Rectal smooth muscle tissue (tissue), 1 donor: ENCODE data around the gene TSPOAP1.

Experiments
- H3K27ac ChIP-seq: one replicate; pipeline ENCODE4 v1.7.0; 2013; ENCODE audit warnings: low read depth, low read length, inconsistent platforms
- H3K27me3 ChIP-seq: one replicate; pipeline ENCODE4 v1.7.0; 2013; ENCODE audit warnings: low read length; ENCODE audit not compliant: control insufficient read depth, insufficient read depth
- H3K36me3 ChIP-seq: one replicate; pipeline ENCODE4 v1.7.0; 2013; ENCODE audit warnings: low read length; ENCODE audit not compliant: control insufficient read depth, insufficient read depth
- H3K4me1 ChIP-seq: one replicate; pipeline ENCODE4 v1.7.0; 2013; ENCODE audit warnings: low read length; ENCODE audit not compliant: control insufficient read depth, insufficient read depth
- H3K4me3 ChIP-seq: one replicate; pipeline ENCODE4 v1.7.0; 2013; ENCODE audit warnings: low read length
- H3K9ac ChIP-seq: one replicate; pipeline ENCODE4 v1.7.0; 2013; ENCODE audit warnings: low read length

TSPOAP1 gene

DNA sequence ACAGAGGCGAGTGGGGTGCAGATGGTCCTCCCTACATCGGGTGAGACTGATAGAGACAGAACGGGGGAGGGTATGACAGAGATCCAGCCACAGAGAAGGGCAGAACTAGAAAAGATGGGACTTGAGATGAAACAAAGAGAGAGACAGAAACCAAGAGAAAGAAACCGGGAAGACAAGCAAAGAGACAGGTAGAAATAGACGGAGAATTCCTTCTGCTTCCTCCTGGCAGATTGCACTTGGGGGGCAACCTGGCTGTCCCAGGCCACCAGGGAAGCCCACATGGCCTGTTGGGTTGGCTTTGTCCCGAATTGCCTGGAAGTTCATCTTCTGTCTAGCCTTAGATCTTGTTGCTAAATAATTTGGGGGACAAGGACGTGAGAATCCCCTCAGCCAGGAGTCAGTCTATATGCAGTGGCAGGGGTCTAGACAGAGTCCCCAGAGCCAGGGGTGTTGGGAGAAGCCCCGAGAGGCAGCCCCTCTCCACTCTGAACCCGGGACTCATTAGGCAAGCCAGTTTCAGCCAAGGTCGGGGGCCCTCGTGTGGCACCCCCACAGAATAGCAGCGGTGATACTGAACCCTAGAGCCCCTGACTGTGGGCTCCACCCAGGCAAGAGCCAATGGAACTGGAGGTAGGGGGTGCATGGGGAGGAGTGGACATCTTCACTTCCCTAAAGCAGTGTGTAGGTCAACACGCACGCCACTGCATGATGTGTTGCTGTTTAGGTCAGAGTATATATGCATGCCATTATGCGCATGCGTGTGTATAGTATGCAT, 627 bp upstream of the TSPOAP1 start:
- Histone ChIP-seq H3K4me1 (peaks cover 4% of the 10 kb centered on the region), H3K27ac (no peak overlapping the region), H3K4me3 (peak overlapping the region; percentile 43), H3K27me3 (peaks cover 2% of the 10 kb centered on the region), H3K9ac (no peak overlapping the region), H3K36me3 (no peaks in the 10 kb centered on the region)

DNA sequence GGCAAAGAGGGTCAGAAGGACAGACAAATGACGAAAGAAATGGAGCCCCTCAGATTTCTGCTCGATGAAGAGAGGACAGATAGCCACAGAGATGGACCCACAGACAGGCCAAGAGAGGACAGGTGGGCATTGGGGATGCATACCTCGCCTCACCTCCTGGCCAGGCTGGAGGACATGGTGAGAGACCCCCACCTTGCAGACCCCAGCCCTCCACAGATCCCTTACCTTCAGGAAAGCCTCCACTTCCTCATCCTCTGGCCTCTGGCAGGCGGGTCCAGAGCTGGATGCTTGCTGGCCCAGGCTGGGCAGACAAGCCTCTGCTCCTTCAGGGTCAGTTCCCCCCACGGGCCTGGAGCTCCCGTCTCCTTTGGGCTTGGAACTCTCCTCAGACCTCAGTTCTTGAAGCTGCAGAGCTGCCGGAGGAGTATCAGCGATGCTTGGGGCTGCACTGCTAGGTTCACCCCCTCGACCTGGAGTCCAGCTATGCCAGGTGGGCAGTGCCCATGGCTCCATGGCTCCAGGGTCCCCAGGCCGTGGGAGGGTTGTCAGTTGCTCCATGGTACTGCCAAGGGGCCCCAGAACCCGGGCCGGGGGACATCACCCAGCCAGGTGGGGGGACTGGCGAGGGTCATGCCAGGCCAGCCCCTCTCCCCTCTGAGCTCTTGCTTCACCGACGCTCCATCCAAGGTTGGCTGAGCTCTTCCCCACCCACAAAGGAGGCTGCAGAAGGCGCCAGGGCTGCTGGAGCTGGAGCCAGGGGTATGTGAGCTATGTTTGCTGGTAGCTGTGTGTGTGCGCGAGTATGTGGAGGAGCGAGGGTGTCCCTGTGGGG, 1.0 kb downstream of the TSPOAP1 start:
- peaks cover 2% of the 10 kb centered on the region for H3K27me3 ChIP-seq
- peaks cover 8% of the 10 kb centered on the region for H3K4me1 ChIP-seq
- no peaks in the 10 kb centered on the region for H3K36me3 ChIP-seq
- H3K4me3 ChIP-seq = peak overlapping the region; percentile 41
- H3K27ac ChIP-seq = no peak overlapping the region
- no peak overlapping the region for H3K9ac ChIP-seq

DNA sequence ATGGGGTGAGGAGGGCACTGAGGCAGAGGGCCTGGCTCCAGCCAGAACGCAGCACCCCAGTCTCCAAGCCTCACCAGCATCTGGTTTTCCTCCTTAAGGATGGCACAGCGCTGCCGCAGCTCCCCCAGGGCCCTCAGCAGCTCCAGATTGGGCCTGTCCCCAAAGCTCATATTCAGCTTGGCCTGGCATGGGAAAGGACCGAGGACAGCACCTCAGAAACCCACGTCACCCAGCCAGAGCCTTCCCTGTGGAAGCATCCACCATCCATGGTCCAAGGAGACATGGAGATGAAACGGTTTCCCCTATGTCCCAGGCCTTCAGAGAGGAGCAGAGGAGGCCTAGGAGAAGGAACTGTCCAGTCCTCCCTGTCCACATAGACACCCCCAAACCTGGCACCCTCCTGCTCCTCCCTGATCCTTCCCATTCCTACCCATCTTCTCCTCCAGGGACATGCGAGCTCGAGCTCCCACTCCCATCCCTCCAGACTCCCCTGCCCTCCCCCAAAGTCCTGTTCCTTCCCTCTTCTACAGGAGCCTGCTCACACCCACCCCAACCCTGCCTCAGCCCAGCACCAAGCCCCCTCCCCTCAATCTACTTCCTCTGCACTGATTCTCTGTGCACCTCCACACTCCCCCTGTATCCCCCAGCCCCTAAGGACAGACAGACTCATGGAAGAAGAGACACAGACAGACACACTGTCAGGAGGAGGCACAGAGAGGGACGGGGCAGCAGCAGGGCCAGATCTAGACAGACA, 1.8 kb downstream of the TSPOAP1 start:
- Histone ChIP-seq H3K36me3 (no peaks in the 10 kb centered on the region), H3K27ac (no peak overlapping the region), H3K4me1 (peaks cover 8% of the 10 kb centered on the region), H3K4me3 (no peak overlapping the region), H3K9ac (no peak overlapping the region), H3K27me3 (peaks cover 2% of the 10 kb centered on the region)

DNA sequence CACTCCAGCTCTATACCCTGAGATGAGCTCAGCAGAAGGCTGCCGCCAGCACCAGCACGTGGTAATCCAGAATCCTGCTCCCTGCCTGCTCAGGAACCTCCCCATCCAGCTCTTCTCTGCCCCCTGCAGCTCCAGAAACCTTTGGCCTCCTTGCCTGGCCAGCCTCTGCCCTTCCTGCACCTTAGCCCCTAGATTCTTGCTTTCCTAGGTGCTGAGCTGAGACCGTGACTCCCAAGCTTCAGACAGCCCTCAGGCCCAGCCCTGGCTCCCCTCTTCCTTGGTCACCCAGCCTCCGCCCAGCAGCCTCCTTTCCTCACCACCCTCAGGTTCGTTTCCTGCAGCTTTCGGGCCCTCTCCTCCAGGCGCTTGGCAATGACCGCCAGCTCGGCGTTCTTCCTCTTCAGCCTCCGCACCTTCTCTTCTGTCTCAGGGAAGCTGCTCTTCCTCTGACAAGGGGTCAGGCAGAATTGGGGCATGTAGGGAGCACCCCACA, 2.6 kb downstream of the TSPOAP1 start:
- Histone ChIP-seq H3K9ac (no peak overlapping the region), H3K4me3 (no peak overlapping the region), H3K27me3 (peaks cover 2% of the 10 kb centered on the region), H3K27ac (no peak overlapping the region), H3K36me3 (no peaks in the 10 kb centered on the region), H3K4me1 (peaks cover 8% of the 10 kb centered on the region)

DNA sequence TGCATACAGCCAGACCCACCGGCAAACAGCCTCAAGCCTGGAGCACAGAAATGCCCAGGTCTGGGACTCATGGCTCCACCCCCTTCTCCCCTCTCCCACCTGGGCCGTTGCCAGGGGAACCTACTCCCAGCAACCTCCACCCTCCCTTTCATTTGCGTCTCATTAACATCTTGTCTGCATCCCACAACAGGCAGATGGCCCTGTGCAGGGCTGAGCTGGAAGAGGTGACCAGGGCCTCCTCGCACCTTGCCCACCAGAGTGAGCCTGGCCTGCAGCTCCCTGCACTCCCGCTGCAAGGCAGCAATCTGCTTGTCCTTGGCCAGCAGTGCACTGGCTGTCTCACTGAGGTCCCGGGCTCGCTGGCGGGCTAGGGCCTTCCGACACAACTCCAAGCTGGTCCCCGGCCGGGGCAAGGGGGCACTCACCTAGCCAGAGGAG, 3.3 kb downstream of the TSPOAP1 start:
- Histone ChIP-seq H3K27ac (no peak overlapping the region), H3K9ac (peak overlapping the region; percentile 5), H3K27me3 (peaks cover 2% of the 10 kb centered on the region)

DNA sequence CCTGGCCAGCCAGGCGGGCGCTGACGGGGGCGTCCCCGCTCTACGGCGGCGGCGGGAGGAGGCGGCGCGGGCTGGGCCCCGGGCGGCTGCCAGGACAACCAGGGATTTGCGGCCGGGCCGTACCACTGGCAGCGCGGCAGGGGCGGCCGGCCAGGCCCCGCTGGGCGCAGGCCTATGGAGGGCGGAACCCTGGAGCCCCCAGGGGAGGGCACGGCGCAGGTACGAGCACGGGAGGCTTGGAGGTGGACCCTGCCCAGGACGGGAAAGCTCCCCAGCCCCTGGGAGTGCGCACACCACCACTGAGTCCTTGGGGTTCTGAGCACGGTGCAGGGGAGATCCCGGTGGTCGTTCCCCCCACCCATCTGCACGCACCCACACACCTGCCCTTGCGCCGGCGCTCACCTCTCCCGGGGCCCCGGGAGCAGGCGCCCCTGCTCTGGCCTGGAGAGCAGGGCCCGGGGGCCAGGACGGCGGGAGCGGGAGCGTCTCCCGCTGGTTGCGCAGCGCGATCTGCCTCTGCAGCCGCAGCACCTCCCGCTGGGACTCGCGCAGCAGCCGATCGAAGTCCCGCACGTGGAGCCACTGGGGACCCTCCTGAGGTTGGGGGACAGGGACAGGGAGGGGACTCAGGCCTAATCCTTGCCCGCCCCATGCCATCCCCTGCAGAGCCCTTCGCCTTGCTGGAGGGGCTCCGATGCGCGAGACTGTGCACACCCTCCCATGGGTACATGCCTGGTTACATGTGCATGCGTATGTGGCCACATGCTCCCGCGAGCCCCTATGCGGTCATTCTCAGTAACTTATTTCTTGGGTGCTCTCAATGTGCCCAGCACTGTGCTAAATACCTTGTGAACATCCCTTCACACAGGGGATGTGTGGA, 3.9 kb downstream of the TSPOAP1 start:
- Histone ChIP-seq H3K4me1 (peaks cover 8% of the 10 kb centered on the region), H3K36me3 (no peaks in the 10 kb centered on the region), H3K27ac (peak overlapping the region; percentile 58)

More for the DNA sequence above, 3.3 kb downstream of the TSPOAP1 start:
- Histone ChIP-seq H3K36me3 (no peaks in the 10 kb centered on the region), H3K4me3 (peak overlapping the region; percentile 93), H3K4me1 (peaks cover 8% of the 10 kb centered on the region)

DNA sequence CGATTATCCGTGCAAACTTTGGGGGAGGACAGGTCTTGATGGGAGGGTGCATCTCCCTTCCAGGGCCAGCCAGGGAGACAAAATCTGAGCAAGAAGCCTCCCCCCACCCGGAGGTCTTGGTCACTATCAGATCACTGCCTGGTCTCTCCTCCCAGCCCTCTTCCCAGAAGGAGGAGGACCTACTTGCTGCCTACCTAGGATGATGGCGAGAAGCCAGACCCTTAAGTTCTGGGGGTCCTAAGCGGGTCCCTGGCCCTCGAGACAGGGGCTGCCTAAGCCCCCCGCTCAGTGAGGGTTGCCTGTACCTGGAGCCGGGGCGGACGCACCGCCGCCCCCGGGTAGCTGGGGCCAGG, 4.6 kb downstream of the TSPOAP1 start:
- Histone ChIP-seq H3K4me1 (peaks cover 8% of the 10 kb centered on the region), H3K36me3 (no peaks in the 10 kb centered on the region), H3K9ac (peak overlapping the region; percentile 76), H3K27ac (peak overlapping the region; percentile 58), H3K27me3 (peaks cover 2% of the 10 kb centered on the region), H3K4me3 (peak overlapping the region; percentile 93)

More for the DNA sequence above, 3.9 kb downstream of the TSPOAP1 start:
- Histone ChIP-seq H3K4me3 (peak overlapping the region; percentile 93), H3K27me3 (peaks cover 2% of the 10 kb centered on the region), H3K9ac (peak overlapping the region; percentile 82)

DNA sequence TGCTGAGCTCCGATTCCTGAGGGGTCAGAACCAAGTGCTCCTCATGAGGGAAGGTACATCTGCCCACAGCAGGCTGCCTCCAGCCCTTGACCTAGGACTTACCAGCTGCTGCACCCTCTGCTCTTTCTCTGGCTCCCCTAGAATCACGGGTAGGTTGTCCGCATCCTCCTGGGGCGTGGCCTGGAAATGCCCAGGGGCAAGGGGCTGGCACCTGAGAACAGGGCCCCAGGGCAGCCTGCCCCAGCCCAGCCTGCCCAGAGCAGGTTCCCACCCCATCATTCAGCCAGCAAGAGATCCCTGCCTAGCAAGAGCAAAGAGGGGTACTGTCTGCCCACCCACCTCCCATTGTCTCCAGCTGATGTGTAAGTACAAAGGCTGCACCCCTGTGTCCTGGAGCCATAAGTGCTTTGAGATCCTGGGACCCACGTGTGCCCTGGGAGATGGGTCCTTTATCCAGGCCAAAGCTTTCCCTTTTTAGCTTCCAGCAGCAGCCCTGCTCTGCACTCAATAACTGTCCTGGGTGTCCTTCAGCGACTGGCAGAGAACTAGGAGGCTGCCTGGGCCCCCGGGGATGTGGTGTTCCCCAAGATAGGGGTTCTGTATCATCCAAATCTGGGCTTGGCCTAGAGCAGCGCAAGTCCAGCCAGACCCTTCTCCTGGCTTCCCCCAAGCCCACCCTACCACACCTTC, 5.1 kb downstream of the TSPOAP1 start:
- Histone ChIP-seq H3K27ac (peak overlapping the region; percentile 58), H3K27me3 (peaks cover 2% of the 10 kb centered on the region), H3K4me3 (peak overlapping the region; percentile 93), H3K4me1 (peaks cover 8% of the 10 kb centered on the region), H3K36me3 (no peaks in the 10 kb centered on the region), H3K9ac (peak overlapping the region; percentile 76)

DNA sequence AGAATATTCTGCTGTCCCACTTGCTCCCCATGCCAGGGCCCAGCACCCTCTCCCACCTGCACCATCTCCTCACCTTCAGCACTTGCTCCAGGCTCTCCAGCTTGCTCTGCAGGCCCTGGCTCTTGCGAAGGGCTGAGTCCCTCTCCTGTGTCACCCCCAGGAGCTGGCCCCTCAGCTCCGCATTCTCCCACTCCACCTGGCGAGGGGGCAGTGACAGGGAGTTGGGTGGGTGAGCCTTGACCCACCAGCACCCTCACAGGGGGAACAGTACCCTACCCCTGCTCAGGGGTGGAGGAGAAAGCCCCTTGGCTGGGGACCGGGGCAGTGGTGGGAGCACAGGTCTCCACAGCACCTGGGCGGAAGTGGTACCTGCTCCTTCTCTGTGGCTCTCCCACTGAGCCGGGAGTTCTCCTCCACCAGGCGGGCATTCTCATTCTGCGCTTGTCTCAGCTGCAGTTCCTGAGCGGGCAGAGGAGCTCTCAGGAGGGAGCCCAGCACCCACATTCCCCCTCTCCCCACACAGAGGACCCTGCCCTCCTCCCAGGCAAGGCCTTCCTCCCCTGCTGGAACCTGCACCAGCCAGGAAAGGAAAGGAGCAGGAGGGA, 5.9 kb downstream of the TSPOAP1 start:
- H3K27ac ChIP-seq = no peak overlapping the region
- H3K27me3 ChIP-seq = peaks cover 2% of the 10 kb centered on the region
- no peak overlapping the region for H3K9ac ChIP-seq
- H3K36me3 ChIP-seq = no peaks in the 10 kb centered on the region
- H3K4me3 ChIP-seq = no peak overlapping the region
- H3K4me1 ChIP-seq = peaks cover 8% of the 10 kb centered on the region

DNA sequence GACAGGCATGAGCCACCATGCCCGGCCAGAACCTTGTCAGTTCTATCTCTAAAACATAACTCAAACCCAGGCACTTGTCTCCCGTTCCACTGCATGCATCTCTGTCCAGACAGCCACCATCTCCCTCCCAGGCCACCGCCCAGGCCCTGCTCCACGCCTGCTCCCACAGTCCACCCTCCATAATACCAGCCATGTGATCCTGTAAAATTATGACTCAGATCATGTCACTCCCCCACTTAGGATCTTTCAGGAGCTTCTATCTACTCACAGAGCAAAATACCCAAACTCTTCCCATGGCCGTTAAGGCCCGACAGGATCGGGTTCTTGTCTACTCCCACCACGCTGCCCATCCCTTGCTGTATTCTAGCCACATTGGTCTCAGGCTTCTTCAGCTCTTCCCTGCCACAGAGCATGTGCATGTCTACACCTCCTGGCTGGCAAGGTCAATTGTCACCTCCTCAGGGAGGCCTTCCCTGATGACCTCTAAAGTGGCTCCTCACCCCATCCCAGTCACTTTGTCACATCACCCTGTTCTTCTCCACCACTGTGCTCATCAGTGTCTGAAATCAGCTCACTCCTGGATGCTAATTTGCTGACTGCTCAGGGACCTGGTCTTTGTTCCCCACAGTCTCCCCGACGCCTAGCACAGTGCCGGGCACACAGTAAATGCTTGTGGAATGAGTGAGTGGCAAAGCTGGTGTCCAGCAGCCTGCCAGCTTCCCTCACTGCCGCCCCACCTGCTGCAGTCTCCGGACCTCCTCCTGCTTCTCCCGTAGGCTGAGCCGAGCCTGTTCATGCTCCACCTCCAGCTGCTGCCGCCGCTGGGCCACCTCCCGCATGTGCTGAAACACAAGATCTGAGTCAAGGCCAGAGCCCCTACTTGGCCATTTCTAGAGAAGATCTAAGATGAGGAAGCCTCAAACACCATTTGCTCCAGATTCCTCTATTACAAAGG, 6.7 kb downstream of the TSPOAP1 start:
- Histone ChIP-seq H3K4me3 (no peak overlapping the region), H3K9ac (no peak overlapping the region), H3K27me3 (peaks cover 2% of the 10 kb centered on the region), H3K36me3 (no peaks in the 10 kb centered on the region), H3K27ac (no peak overlapping the region), H3K4me1 (peaks cover 8% of the 10 kb centered on the region)
